IMR-90 (cell line): ENCODE data around the gene SPSB2.

Experiments used
- CEBPB ChIP-seq: IDR thresholded peaks from 2 replicates; pipeline ENCODE4 v1.6.1; 2012; ENCODE audit warnings: low read depth, low read length, improper control_type of control experiment
- ELK1 ChIP-seq: fragments of 150-350 bp; IDR thresholded peaks from 2 replicates; pipeline ENCODE4 v1.6.1; 2016; ENCODE audit warnings: low read depth, mild to moderate bottlenecking, low read length, moderate library complexity, borderline replicate concordance
- FOS ChIP-seq: fragments of 150-350 bp; IDR thresholded peaks from 2 replicates; pipeline ENCODE4 v1.6.1; 2016; ENCODE audit warnings: low read depth, low read length
- MAFK ChIP-seq: IDR thresholded peaks from 2 replicates; pipeline ENCODE4 v1.6.1; 2012; ENCODE audit warnings: low read depth, low read length, improper control_type of control experiment
- MAZ ChIP-seq: IDR thresholded peaks from 2 replicates; pipeline ENCODE4 v1.6.1; 2012; ENCODE audit warnings: low read depth, mild to moderate bottlenecking, low read length, improper control_type of control experiment, moderate library complexity, borderline replicate concordance
- MXI1 ChIP-seq: IDR thresholded peaks from 2 replicates; pipeline ENCODE4 v1.6.1; 2012; ENCODE audit warnings: low read depth, mild to moderate bottlenecking, low read length, moderate library complexity, borderline replicate concordance
- NFE2L2 ChIP-seq: fragments of 150-350 bp; IDR thresholded peaks from 2 replicates; pipeline ENCODE4 v1.6.1; 2016; ENCODE audit warnings: low read depth, mild to moderate bottlenecking, low read length
- POLR2A ChIP-seq: IDR thresholded peaks from 2 replicates; pipeline ENCODE4 v1.6.1; 2012; ENCODE audit warnings: mild to moderate bottlenecking, low read depth, low read length
- RAD21 ChIP-seq: IDR thresholded peaks from 2 replicates; pipeline ENCODE4 v1.6.1; 2012; ENCODE audit warnings: low read length, improper control_type of control experiment
- RCOR1 ChIP-seq: IDR thresholded peaks from 2 replicates; pipeline ENCODE4 v1.6.1; 2012; ENCODE audit warnings: mild to moderate bottlenecking, low read length, improper control_type of control experiment; ENCODE audit not compliant: insufficient replicate concordance
- RFX5 ChIP-seq: IDR thresholded peaks from 2 replicates; pipeline ENCODE4 v1.8.0; 2012; ENCODE audit warnings: low read depth, mild to moderate bottlenecking, low read length, moderate library complexity
- SMC3 ChIP-seq: fragments of 150-350 bp; IDR thresholded peaks from 2 replicates; pipeline ENCODE4 v1.6.1; 2016; ENCODE audit warnings: low read depth, mild to moderate bottlenecking, antibody characterized with exemption, low read length, moderate library complexity
- USF2 ChIP-seq: fragments of 150-350 bp; IDR thresholded peaks from 2 replicates; pipeline ENCODE4 v1.6.1; 2017; ENCODE audit warnings: mild to moderate bottlenecking, antibody characterized with exemption, low read length, low read depth
- TF ChIP-seq, protein P1 (sequence below): conservative IDR thresholded peaks from 2 replicates; pipeline ENCODE4 v1.5.1; 2012; ENCODE audit warnings: mild to moderate bottlenecking, low read depth, low read length, improper control_type of control experiment

GRCh38 chr12:6827437-6827911, 45.6 kb downstream of the SPSB2 start:
- TF ChIP-seq POLR2A (no peak), ELK1 (no peak), CEBPB (no peak), USF2 (peak; percentile 85), MAZ (no peak), MXI1 (peak; percentile 71; the same call in 1 of the 2 replicates), FOS (no peak), SMC3 (no peak), RFX5 (no peak), RCOR1 (no peak), RAD21 (no peak), MAFK (no peak), NFE2L2 (no peak)
- TF ChIP-seq, protein P1, sequence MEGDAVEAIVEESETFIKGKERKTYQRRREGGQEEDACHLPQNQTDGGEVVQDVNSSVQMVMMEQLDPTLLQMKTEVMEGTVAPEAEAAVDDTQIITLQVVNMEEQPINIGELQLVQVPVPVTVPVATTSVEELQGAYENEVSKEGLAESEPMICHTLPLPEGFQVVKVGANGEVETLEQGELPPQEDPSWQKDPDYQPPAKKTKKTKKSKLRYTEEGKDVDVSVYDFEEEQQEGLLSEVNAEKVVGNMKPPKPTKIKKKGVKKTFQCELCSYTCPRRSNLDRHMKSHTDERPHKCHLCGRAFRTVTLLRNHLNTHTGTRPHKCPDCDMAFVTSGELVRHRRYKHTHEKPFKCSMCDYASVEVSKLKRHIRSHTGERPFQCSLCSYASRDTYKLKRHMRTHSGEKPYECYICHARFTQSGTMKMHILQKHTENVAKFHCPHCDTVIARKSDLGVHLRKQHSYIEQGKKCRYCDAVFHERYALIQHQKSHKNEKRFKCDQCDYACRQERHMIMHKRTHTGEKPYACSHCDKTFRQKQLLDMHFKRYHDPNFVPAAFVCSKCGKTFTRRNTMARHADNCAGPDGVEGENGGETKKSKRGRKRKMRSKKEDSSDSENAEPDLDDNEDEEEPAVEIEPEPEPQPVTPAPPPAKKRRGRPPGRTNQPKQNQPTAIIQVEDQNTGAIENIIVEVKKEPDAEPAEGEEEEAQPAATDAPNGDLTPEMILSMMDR, result no peak
